ENCODE data around the gene SPATS1.

SPATS1 gene

DNA sequence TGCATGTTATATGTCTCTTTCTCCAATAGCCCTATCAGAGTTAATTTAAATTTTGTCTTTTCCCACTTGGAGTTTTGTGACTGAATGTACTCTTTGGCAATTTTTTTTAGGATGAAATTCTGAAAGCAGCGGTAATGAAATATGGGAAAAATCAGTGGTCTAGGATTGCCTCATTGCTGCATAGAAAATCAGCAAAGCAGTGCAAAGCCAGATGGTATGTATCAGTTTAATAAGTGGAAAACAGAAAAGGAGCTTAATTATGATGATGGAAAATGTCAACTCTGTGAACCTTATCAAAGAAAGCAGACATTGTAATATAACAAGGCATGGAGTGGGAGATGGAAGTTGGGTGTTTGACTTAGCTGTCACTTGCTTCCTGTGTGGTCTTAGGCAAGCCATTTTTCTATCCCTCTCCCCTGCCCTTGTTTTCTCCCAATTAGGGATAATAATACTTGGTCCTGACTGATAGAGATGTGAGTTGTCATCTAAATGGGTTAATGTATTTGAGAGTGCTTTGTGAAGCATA is 47.8 kb downstream of the SPATS1 start:
- DNase-seq, result no peak
